Liver (tissue), 9 donors: Measurements from ENCODE around the gene FRK. TPM values are rescaled to one million over a fixed set of nuclear protein-coding genes. Genes with fewer than 3 reads are reported as not detected.

Source experiments
- DNase-seq: peaks from one replicate; pipeline ENCODE4 v3.0.0-alpha.2; 2017; ENCODE audit warnings: low spot score
- H3K27ac ChIP-seq, 2 donors: one replicate each; pipeline ENCODE4 v1.7.0; 2013; ENCODE audit warnings: inconsistent platforms in 2 of 2, low read length in 2 of 2, control low read depth in 1 of 2, low read depth in 1 of 2, mild to moderate bottlenecking in 1 of 2
- H3K27me3 ChIP-seq, 4 donors: one replicate each; pipeline versions ENCODE4 v1.6.1 to v1.7.0; 2013; ENCODE audit warnings: low read length in 3 of 4, inconsistent platforms in 1 of 4, mild to moderate bottlenecking in 1 of 4, moderate library complexity in 1 of 4; ENCODE audit not compliant: control insufficient read depth in 4 of 4, insufficient read depth in 4 of 4
- H3K36me3 ChIP-seq, 4 donors: one replicate each; pipeline versions ENCODE4 v1.6.1 to v1.7.0; 2013; ENCODE audit warnings: low read length in 3 of 4, mild to moderate bottlenecking in 3 of 4, low read depth in 1 of 4, moderate library complexity in 1 of 4; ENCODE audit not compliant: control insufficient read depth in 4 of 4, insufficient read depth in 3 of 4
- H3K4me1 ChIP-seq, 4 donors: one replicate each; pipeline versions ENCODE4 v1.6.1 to v1.7.0; 2013; ENCODE audit warnings: low read length in 3 of 4, mild to moderate bottlenecking in 3 of 4, moderate library complexity in 1 of 4; ENCODE audit not compliant: control insufficient read depth in 4 of 4, insufficient read depth in 4 of 4
- H3K4me3 ChIP-seq, 3 donors: one replicate each; pipeline versions ENCODE4 v1.6.1 to v1.7.0; 2013; ENCODE audit warnings: low read length in 3 of 3, control low read depth in 1 of 3, low read depth in 1 of 3, mild to moderate bottlenecking in 1 of 3
- H3K9ac ChIP-seq, 2 donors: one replicate each; pipeline ENCODE4 v1.7.0; 2013; ENCODE audit warnings: low read length in 2 of 2, mild to moderate bottlenecking in 2 of 2, moderate library complexity in 2 of 2, control low read depth in 1 of 2, low read depth in 1 of 2
- H3K9me3 ChIP-seq, 4 donors: one replicate each; pipeline versions ENCODE4 v1.6.1 to v1.7.0; 2013; ENCODE audit warnings: low read length in 3 of 4; ENCODE audit not compliant: control insufficient read depth in 4 of 4
- ATF3 ChIP-seq: IDR thresholded peaks from 2 replicates; pipeline ENCODE4 v1.6.1; 2016; ENCODE audit warnings: antibody characterized with exemption
- CTCF ChIP-seq: fragments of 150-350 bp; IDR thresholded peaks from 2 replicates; pipeline ENCODE4 v1.5.1; 2017; ENCODE audit warnings: improper control_type of control experiment, low read depth, low read length; ENCODE audit not compliant: missing input control
- EGR1 ChIP-seq, 2 donors: IDR thresholded peaks; 2 replicates each; pipeline ENCODE4 v1.6.1; 2016 to 2018; ENCODE audit warnings: antibody characterized with exemption in 2 of 2, low read depth in 2 of 2
- FOXA1 ChIP-seq: IDR thresholded peaks from 2 replicates; pipeline ENCODE4 v1.6.1; 2016; ENCODE audit warnings: antibody characterized with exemption
- FOXA2 ChIP-seq: IDR thresholded peaks from 2 replicates; pipeline ENCODE4 v1.6.1; 2016; ENCODE audit warnings: antibody characterized with exemption
- GABPA ChIP-seq, 2 donors: IDR thresholded peaks in 1 of 2; conservative IDR thresholded peaks in 1 of 2; 2 replicates each; pipeline ENCODE4 v1.6.1; 2016; ENCODE audit warnings: antibody characterized with exemption in 2 of 2, mild to moderate bottlenecking in 1 of 2, moderate library complexity in 1 of 2
- HNF4G ChIP-seq: IDR thresholded peaks from 2 replicates; pipeline ENCODE4 v1.6.1; 2016; ENCODE audit warnings: antibody characterized with exemption
- JUND ChIP-seq, 2 donors: IDR thresholded peaks; 2 replicates each; pipeline ENCODE4 v1.6.1; 2016; ENCODE audit warnings: antibody characterized with exemption in 2 of 2
- MAX ChIP-seq: IDR thresholded peaks from 2 replicates; pipeline ENCODE4 v1.6.1; 2016; ENCODE audit warnings: antibody characterized with exemption
- NR2F2 ChIP-seq: IDR thresholded peaks from 2 replicates; pipeline ENCODE4 v1.6.1; 2016; ENCODE audit warnings: antibody characterized with exemption
- RAD21 ChIP-seq, 2 donors: IDR thresholded peaks; 2 replicates each; pipeline ENCODE4 v1.6.1; 2016; ENCODE audit warnings: antibody characterized with exemption in 2 of 2, mild to moderate bottlenecking in 2 of 2
- REST ChIP-seq: IDR thresholded peaks from 2 replicates; pipeline ENCODE4 v1.6.1; 2016; ENCODE audit warnings: antibody characterized with exemption, mild to moderate bottlenecking
- SP1 ChIP-seq: IDR thresholded peaks from 2 replicates; pipeline ENCODE4 v1.6.1; 2018; ENCODE audit warnings: antibody characterized with exemption, mild to moderate bottlenecking
- TAF1 ChIP-seq: conservative IDR thresholded peaks from 2 replicates; pipeline ENCODE4 v1.6.1; 2016; ENCODE audit warnings: antibody characterized with exemption, mild to moderate bottlenecking
- YY1 ChIP-seq: IDR thresholded peaks from 2 replicates; pipeline ENCODE4 v1.6.1; 2016; ENCODE audit warnings: antibody characterized with exemption, mild to moderate bottlenecking
- WGBS: extraction: QIAGEN DNeasy Blood & Tissue Kit; methylation state at CpG from one replicate; pipeline ENCODE4 v1.1.7; 2013; 5-methylcytosine and 5-hydroxymethylcytosine counted together
- polyA plus RNA-seq, 2 donors: library from polyadenylated mRNA; stranded (reverse) in 1 of 2; unstranded in 1 of 2; fragments of 200-250 nt in 1 of 2; fragments of >200 nt in 1 of 2; fragmentation: Nextera tagmentation in 1 of 2; extraction: Ambion mirVana in 1 of 2; gene quantifications; one replicate each; pipeline versions ENCODE4 v1.2.1 to v1.2.3, GENCODE V29; 2013 to 2015
- total RNA-seq, 2 donors: library from RNA; depleted of rRNA; stranded (reverse); fragments of >200 nt; gene quantifications; one replicate each; pipeline ENCODE4 v1.2.3, GENCODE V29; 2014
- donor health status: healthy.
- donor health status: healthy.
- donor health status: healthy.
- donor health status: healthy.
- donor health status: healthy.

Gene FRK
- total and polyA plus RNA-seq, 4 donors = 3.6 to 26.8 (median 5.3) TPM

GRCh38 chr6:116025405-116025804, 35.3 kb downstream of the FRK start:
- Histone ChIP-seq H3K9me3 (no peaks in the 10 kb centered on the region), H3K4me1 (peaks cover 0 to 1% (median under 1%) of the 10 kb centered on the region in 4 donors), H3K4me3 (no peak overlapping the region), H3K9ac (no peak overlapping the region), H3K27me3 (no peaks in the 10 kb centered on the region), H3K36me3 (no peaks in the 10 kb centered on the region), H3K27ac (no peak overlapping the region)
- no peak for TF ChIP-seq ATF3
- no peak for TF ChIP-seq YY1
- no peak for TF ChIP-seq CTCF
- no peak for TF ChIP-seq RAD21 (IDR thresholded peaks at IDR 0.05)
- no peak for TF ChIP-seq GABPA (IDR thresholded peaks at IDR 0.05 in 1 of 2, conservative IDR thresholded peaks at IDR 0.05 in 1 of 2)
- TF ChIP-seq FOXA2 = no peak
- no peak for DNase-seq

- TF ChIP-seq YY1 (no peak), NR2F2 (no peak), CTCF (no peak), JUND (IDR thresholded peaks at IDR 0.05) (no peak), TAF1 (no peak), SP1 (no peak), REST (no peak), RAD21 (IDR thresholded peaks at IDR 0.05) (no peak), ATF3 (no peak), EGR1 (IDR thresholded peaks at IDR 0.05; ENCODE audit: low read depth in 2 of 2) (no peak), FOXA1 (no peak), FOXA2 (no peak), MAX (no peak), HNF4G (no peak)
- 69% methylated on average over 2 of the region's 2 CpGs for WGBS
- Histone ChIP-seq H3K4me3 (no peak overlapping the region), H3K9ac (no peak overlapping the region), H3K27ac (no peak overlapping the region), H3K4me1 (peaks cover 4 to 20% (median 19%) of the 10 kb centered on the region in 4 donors), H3K9me3 (no peaks in the 10 kb centered on the region), H3K27me3 (no peaks in the 10 kb centered on the region), H3K36me3 (no peaks in the 10 kb centered on the region)
- no peak for DNase-seq
Measured at GRCh38 chr6:116022841-116023445, 37.7 kb downstream of the FRK start.
